Astrocyte (in vitro differentiated cells and primary cell): ENCODE results near the gene IL4R. TPM values are rescaled to one million over a fixed set of nuclear protein-coding genes. Genes with fewer than 3 reads are reported as not detected.

Experiments
- DNase-seq: peaks from one replicate; pipeline ENCODE4 v3.0.0-alpha.2; 2010; ENCODE audit warnings: low read depth
- FAIRE-seq: peaks from 2 replicates; lab custom pipeline; 2011; peaks lifted over from hg19 to GRCh38; lab: Jason Lieb, UNC
- H2AFZ ChIP-seq: 2 replicates; pipeline ENCODE4 v1.6.0; 2012; ENCODE audit warnings: low read depth, low read length, inconsistent platforms
- H3K27ac ChIP-seq: 2 replicates; pipeline ENCODE4 v1.5.1; 2011; ENCODE audit warnings: low read depth, low read length, inconsistent platforms
- H3K27me3 ChIP-seq: 2 replicates; pipeline ENCODE4 v1.6.0; 2011; ENCODE audit warnings: low read length, inconsistent platforms; ENCODE audit not compliant: insufficient read depth
- H3K36me3 ChIP-seq: 2 replicates; pipeline ENCODE4 v1.5.1; 2011; ENCODE audit warnings: low read length, inconsistent platforms; ENCODE audit not compliant: insufficient read depth
- H3K4me1 ChIP-seq: 2 replicates; pipeline ENCODE4 v1.5.1; 2011; ENCODE audit warnings: low read length, inconsistent platforms; ENCODE audit not compliant: insufficient read depth
- H3K4me2 ChIP-seq: 2 replicates; pipeline ENCODE4 v1.6.0; 2012; ENCODE audit warnings: low read length, inconsistent platforms
- H3K4me3 ChIP-seq: 2 replicates; pipeline ENCODE4 v1.5.1; 2011; ENCODE audit warnings: low read depth, mild to moderate bottlenecking, low read length, inconsistent platforms; ENCODE audit not compliant: insufficient read depth
- H3K79me2 ChIP-seq: 2 replicates; pipeline ENCODE4 v1.6.0; 2012; ENCODE audit warnings: mild to moderate bottlenecking, low read length, inconsistent platforms; ENCODE audit not compliant: insufficient read depth
- H3K9ac ChIP-seq: 2 replicates; pipeline ENCODE4 v1.6.0; 2012; ENCODE audit warnings: mild to moderate bottlenecking, low read length, inconsistent platforms
- H3K9me3 ChIP-seq: 2 replicates; pipeline ENCODE4 v1.5.1; 2012; ENCODE audit warnings: low read depth, mild to moderate bottlenecking, low read length, inconsistent platforms; ENCODE audit not compliant: insufficient read depth
- H4K20me1 ChIP-seq: 2 replicates; pipeline ENCODE4 v1.6.0; 2012; ENCODE audit warnings: low read length, inconsistent platforms; ENCODE audit not compliant: insufficient read depth
- H3K27ac Mint-ChIP-seq: one replicate; pipeline ENCODE4 v1.8.0; 2021; ENCODE audit warnings: mild to moderate bottlenecking, mixed read lengths; ENCODE audit not compliant: unreplicated experiment
- H3K27me3 Mint-ChIP-seq: one replicate; pipeline ENCODE4 v1.8.0; 2021; ENCODE audit warnings: low read depth, mixed read lengths; ENCODE audit not compliant: unreplicated experiment
- H3K36me3 Mint-ChIP-seq: one replicate; pipeline ENCODE4 v1.8.0; 2021; ENCODE audit warnings: low read depth, mixed read lengths; ENCODE audit not compliant: unreplicated experiment
- H3K4me1 Mint-ChIP-seq: one replicate; pipeline ENCODE4 v1.8.0; 2021; ENCODE audit warnings: low read depth, mixed read lengths; ENCODE audit not compliant: unreplicated experiment
- H3K4me3 Mint-ChIP-seq: one replicate; pipeline ENCODE4 v1.8.0; 2021; ENCODE audit warnings: mild to moderate bottlenecking, moderate library complexity, mixed read lengths; ENCODE audit not compliant: unreplicated experiment
- H3K9me3 Mint-ChIP-seq: one replicate; pipeline ENCODE4 v1.8.0; 2021; ENCODE audit warnings: mild to moderate bottlenecking, mixed read lengths; ENCODE audit not compliant: unreplicated experiment
- EZH2 ChIP-seq: IDR thresholded peaks from 2 replicates; pipeline ENCODE4 v1.6.1; 2012; ENCODE audit warnings: mild to moderate bottlenecking, low read length, inconsistent platforms; ENCODE audit not compliant: insufficient read depth
- total RNA-seq: library from RNA; stranded (reverse); gene quantifications from 2 replicates; pipeline ENCODE4 v1.2.1, GENCODE V29; 2021
- TF ChIP-seq, protein P1 (sequence below): IDR thresholded peaks from 2 replicates; pipeline ENCODE4 v1.5.1; 2011; ENCODE audit warnings: low read depth, mild to moderate bottlenecking, inconsistent platforms, low read length, moderate library complexity; ENCODE audit not compliant: insufficient read depth

IL4R gene
- total RNA-seq, 1 donor from 2014 or later = 17.5 TPM

DNA sequence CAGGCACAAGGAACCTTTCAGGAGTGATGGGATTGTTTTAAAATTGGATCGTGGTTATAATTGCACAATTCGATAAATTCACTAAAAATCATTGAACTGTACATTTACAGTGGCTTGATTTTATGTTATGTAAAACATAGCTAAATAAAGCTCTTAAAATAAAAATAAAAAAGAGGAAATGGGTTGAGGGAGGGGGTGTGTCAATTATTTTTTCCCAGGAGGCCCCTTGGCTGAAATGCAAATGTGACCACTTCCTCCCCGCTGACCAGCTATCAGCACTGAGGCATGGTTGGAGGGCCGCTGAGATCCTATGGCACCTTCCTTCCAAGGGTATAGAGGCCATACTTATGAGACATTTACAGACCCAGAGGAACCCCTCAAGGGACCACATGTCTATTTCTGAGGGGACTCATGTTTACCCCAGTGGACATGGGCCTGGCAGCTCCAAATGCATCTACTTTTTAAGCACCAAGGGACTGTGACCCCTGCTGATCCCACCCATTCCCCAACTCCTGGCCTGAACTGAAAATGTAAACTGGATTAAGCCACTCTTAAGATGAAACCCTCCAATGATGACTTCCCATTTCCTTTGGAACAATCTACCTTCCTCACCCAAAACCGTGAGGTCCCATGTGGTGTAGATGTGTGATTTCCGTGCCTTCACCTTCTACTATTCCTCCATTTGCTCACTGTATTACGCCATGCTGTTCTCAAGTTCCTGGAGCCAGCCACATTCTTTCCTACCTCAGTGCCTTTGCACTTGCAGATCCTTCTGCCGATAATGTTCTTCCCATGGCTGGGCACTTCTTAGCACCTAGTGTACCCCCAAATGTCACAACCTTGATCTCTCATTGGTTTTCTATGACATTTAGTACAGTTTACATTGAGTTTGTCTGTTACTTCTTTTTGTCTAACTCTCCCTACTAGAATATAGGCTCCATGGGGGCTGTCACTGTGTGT lies 85.4 kb downstream of the IL4R start:
- peaks cover 5% of the 10 kb centered on the region for H3K9me3 Mint-ChIP-seq
- no peak overlapping the region for H3K9ac ChIP-seq
- H3K4me1 Mint-ChIP-seq = peaks cover 8% of the 10 kb centered on the region
- H3K9me3 ChIP-seq = no peaks in the 10 kb centered on the region
- no peaks in the 10 kb centered on the region for H3K36me3 ChIP-seq
- H3K36me3 Mint-ChIP-seq = no peaks in the 10 kb centered on the region
- no peaks in the 10 kb centered on the region for H3K27me3 ChIP-seq
- no peak for DNase-seq
- no peaks in the 10 kb centered on the region for H3K27me3 Mint-ChIP-seq
- no peak overlapping the region for H2AFZ ChIP-seq
- TF ChIP-seq, protein P1, sequence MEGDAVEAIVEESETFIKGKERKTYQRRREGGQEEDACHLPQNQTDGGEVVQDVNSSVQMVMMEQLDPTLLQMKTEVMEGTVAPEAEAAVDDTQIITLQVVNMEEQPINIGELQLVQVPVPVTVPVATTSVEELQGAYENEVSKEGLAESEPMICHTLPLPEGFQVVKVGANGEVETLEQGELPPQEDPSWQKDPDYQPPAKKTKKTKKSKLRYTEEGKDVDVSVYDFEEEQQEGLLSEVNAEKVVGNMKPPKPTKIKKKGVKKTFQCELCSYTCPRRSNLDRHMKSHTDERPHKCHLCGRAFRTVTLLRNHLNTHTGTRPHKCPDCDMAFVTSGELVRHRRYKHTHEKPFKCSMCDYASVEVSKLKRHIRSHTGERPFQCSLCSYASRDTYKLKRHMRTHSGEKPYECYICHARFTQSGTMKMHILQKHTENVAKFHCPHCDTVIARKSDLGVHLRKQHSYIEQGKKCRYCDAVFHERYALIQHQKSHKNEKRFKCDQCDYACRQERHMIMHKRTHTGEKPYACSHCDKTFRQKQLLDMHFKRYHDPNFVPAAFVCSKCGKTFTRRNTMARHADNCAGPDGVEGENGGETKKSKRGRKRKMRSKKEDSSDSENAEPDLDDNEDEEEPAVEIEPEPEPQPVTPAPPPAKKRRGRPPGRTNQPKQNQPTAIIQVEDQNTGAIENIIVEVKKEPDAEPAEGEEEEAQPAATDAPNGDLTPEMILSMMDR = no peak
- no peak for TF ChIP-seq EZH2
- no peak for FAIRE-seq
- H3K79me2 ChIP-seq = no peaks in the 10 kb centered on the region
- no peak overlapping the region for H3K27ac ChIP-seq
- no peaks in the 10 kb centered on the region for H4K20me1 ChIP-seq
- no peak overlapping the region for H3K4me3 Mint-ChIP-seq
- H3K4me1 ChIP-seq = peaks cover 21% of the 10 kb centered on the region
- H3K4me2 ChIP-seq = no peak overlapping the region
- no peak overlapping the region for H3K27ac Mint-ChIP-seq
- no peak overlapping the region for H3K4me3 ChIP-seq

DNA sequence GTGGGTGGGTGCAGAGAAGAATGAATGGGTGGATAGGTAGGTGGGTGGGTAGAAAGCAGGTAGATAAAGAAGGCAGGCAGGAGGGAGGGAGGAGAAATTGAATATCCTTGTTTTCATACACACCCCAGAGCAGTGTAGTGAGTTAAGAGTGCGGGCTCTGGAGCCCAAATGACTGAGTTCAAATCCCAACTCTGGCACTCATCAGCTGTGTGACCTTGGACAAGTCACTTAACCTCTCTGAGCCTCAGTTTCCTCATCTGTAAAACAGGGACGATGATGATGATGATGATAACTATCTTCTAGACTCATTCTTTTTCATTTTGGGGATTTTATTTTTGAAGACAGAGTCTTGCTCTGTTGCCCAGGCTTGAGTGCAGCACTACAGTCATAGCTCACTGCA lies 86.2 kb downstream of the IL4R start:
- Mint-ChIP-seq H3K9me3 (no peaks in the 10 kb centered on the region), H3K36me3 (no peaks in the 10 kb centered on the region), H3K4me3 (no peak overlapping the region), H3K27ac (no peak overlapping the region), H3K27me3 (no peaks in the 10 kb centered on the region), H3K4me1 (peaks cover 8% of the 10 kb centered on the region)
- Histone ChIP-seq H3K4me3 (no peak overlapping the region), H3K27me3 (no peaks in the 10 kb centered on the region), H3K9me3 (no peaks in the 10 kb centered on the region), H3K9ac (no peak overlapping the region), H3K4me1 (peaks cover 21% of the 10 kb centered on the region), H3K4me2 (no peak overlapping the region), H3K27ac (no peak overlapping the region), H3K36me3 (no peaks in the 10 kb centered on the region), H4K20me1 (no peaks in the 10 kb centered on the region), H2AFZ (no peak overlapping the region), H3K79me2 (no peaks in the 10 kb centered on the region)
- TF ChIP-seq, protein P1 = no peak
- no peak for TF ChIP-seq EZH2
- no peak for DNase-seq
- no peak for FAIRE-seq
